ENCODE data around the gene IDI1. TPM values are rescaled to one million over a fixed set of nuclear protein-coding genes. Genes with fewer than 3 reads are reported as not detected.
"Not testable (repeated sequence)": the region's sequence is repeated elsewhere in the genome, so short reads cannot be mapped to it uniquely, and the experiment has no call there.

Gene IDI1
- total RNA-seq, 2 experiments from 2014 or later = 44.6 to 47.1 TPM

- ChIA-PET POLR2A (no interaction called here), CTCF (no interaction called here)
- no peak overlapping the region for H3K4me3 Mint-ChIP-seq
- peaks cover 14% of the 10 kb centered on the region for H3K4me1 Mint-ChIP-seq
- no peaks in the 10 kb centered on the region for H3K9me3 Mint-ChIP-seq
- no peak overlapping the region for H3K27ac Mint-ChIP-seq
- H3K27me3 Mint-ChIP-seq = no peaks in the 10 kb centered on the region
- H3K36me3 Mint-ChIP-seq (ENCODE audit: low read depth) = peaks cover 62% of the 10 kb centered on the region
- no peak for DNase-seq
These were observed 34.7 kb upstream of the IDI1 start for GRCh38 chr10:1083581-1083980.

DNA sequence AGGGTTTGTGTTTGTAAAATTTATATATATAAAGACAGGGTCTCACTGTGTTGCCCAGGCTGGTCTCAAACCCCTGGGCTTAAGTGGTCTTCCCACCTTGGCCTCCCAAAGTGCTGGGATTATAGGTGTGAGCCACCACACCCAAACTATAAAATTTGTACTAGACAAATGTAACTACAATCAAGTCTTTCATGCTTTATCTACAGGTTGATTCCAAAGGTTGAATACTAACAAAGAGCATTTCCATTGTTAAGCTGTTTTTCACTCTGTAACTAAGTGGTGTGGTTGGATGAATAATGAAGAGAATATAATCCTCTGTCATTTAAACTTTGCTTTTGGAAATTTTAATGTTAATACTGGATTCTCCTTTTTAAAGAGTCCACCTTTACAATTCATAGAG lies 29.7 kb upstream of the IDI1 start:
- ChIA-PET POLR2A (interaction anchor here (0.8 kb wide), 1 partner anchor 608 kb away, joined by 4 read pairs; no protein-coding TSS in a partner anchor), CTCF (interaction anchor here (0.6 to 0.7 kb wide), 3 partner anchors 130 to 727 kb away, joined by 3 to 8 read pairs (median 5); no protein-coding TSS in a partner anchor)

GRCh38 chr10:1074748-1075308 lies 25.9 kb upstream of the IDI1 start:
- H3K36me3 Mint-ChIP-seq (ENCODE audit: low read depth) = peaks cover 35% of the 10 kb centered on the region
- H3K4me3 Mint-ChIP-seq = no peak overlapping the region
- CTCF ChIA-PET = interaction anchor here (0.6 to 1.4 kb wide), 3 partner anchors 12 to 45 kb away, joined by 3 to 4 read pairs (median 3); no protein-coding TSS in a partner anchor
- DNase-seq = no peak
- peaks cover 3% of the 10 kb centered on the region for H3K4me1 Mint-ChIP-seq
- no peaks in the 10 kb centered on the region for H3K9me3 Mint-ChIP-seq
- peak overlapping the region; percentile 2 for H3K27ac Mint-ChIP-seq
- no peaks in the 10 kb centered on the region for H3K27me3 Mint-ChIP-seq
- POLR2A ChIA-PET = no interaction called here

More for the DNA sequence above, 29.7 kb upstream of the IDI1 start:
- no peak for DNase-seq
- no peaks in the 10 kb centered on the region for H3K9me3 Mint-ChIP-seq
- peaks cover 46% of the 10 kb centered on the region for H3K36me3 Mint-ChIP-seq (ENCODE audit: low read depth)
- no peak overlapping the region for H3K27ac Mint-ChIP-seq
- H3K27me3 Mint-ChIP-seq = no peaks in the 10 kb centered on the region
- no peak overlapping the region for H3K4me3 Mint-ChIP-seq
- peaks cover 3% of the 10 kb centered on the region for H3K4me1 Mint-ChIP-seq

GRCh38 chr10:1074052-1074747 lies 25.3 kb upstream of the IDI1 start:
- DNase-seq = no peak
- H3K9me3 Mint-ChIP-seq = no peaks in the 10 kb centered on the region
- H3K36me3 Mint-ChIP-seq (ENCODE audit: low read depth) = peaks cover 32% of the 10 kb centered on the region
- peak overlapping the region; percentile 2 for H3K27ac Mint-ChIP-seq
- H3K27me3 Mint-ChIP-seq = no peaks in the 10 kb centered on the region
- H3K4me3 Mint-ChIP-seq = no peak overlapping the region
- ChIA-PET POLR2A (no interaction called here), CTCF (interaction anchor here (0.6 kb wide), 1 partner anchor 11 kb away, joined by 4 read pairs; no protein-coding TSS in a partner anchor)
- peaks cover 8% of the 10 kb centered on the region for H3K4me1 Mint-ChIP-seq

DNA sequence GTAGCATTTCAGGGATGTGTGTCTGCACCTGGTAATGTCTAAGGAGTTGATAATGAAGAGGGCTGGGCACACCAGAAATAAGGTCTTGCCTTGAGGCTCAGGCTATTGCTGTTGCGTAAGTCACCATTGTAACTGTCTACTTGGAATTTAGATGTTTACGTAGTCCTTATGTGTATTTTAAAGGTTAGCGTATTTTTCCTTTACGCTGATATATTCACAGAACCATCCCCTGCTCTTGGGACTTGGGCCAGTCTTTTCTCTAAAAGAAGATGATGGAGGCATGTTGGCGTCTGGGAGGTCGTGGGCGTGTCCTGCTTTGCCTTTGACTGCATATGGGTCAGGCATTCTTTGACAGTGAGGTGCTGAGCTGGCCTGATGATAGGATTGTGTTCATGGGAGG lies 22.0 kb upstream of the IDI1 start:
- CTCF ChIA-PET = no interaction called here
- no peak for DNase-seq
- no peak overlapping the region for H3K27ac Mint-ChIP-seq
- H3K4me3 Mint-ChIP-seq = no peak overlapping the region
- peaks cover 23% of the 10 kb centered on the region for H3K4me1 Mint-ChIP-seq
- no peaks in the 10 kb centered on the region for H3K27me3 Mint-ChIP-seq
- H3K9me3 Mint-ChIP-seq = no peaks in the 10 kb centered on the region
- peaks cover 22% of the 10 kb centered on the region for H3K36me3 Mint-ChIP-seq (ENCODE audit: low read depth)
- POLR2A ChIA-PET = no interaction called here

- no peaks in the 10 kb centered on the region for H3K27me3 Mint-ChIP-seq
- no peak overlapping the region for H3K4me3 Mint-ChIP-seq
- ChIA-PET POLR2A (interaction anchor here (0.5 kb wide), 1 partner anchor 133 kb away, joined by 3 read pairs; no protein-coding TSS in a partner anchor), CTCF (interaction anchor here (0.6 to 1.1 kb wide), 3 partner anchors 20 to 89 kb away, joined by 3 to 4 read pairs (median 3); partner anchors contain the start of gene IDI1)
- peaks cover 33% of the 10 kb centered on the region for H3K4me1 Mint-ChIP-seq
- no peaks in the 10 kb centered on the region for H3K9me3 Mint-ChIP-seq
- no peak overlapping the region for H3K27ac Mint-ChIP-seq
- H3K36me3 Mint-ChIP-seq (ENCODE audit: low read depth) = peaks cover 27% of the 10 kb centered on the region
- no peak for DNase-seq
These were observed 19.8 kb upstream of the IDI1 start for GRCh38 chr10:1068380-1069361.

DNA sequence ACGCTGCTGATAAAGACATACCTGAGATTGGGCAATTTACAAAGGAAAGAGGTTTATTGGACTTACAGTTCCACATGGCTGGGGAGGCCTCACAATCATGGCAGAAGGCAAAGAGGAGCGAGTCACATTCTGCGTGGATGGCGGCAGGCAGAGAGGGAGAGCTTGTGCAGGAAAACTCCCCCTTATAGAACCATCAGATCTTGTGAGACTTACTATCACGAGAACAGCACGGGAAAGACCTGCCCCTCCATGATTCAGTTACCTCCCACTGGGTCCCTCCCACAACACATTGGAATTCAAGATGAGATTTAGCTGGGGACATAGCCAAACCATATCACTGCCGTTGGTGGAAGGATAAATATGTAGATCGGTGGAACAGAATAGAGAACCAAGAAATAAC lies 17.8 kb upstream of the IDI1 start:
- H3K4me3 Mint-ChIP-seq, DNase-seq, H3K27ac Mint-ChIP-seq, POLR2A ChIA-PET, CTCF ChIA-PET, H3K27me3 Mint-ChIP-seq, H3K9me3 Mint-ChIP-seq: not testable (repeated sequence)
- peaks cover 27% of the 10 kb centered on the region for H3K36me3 Mint-ChIP-seq (ENCODE audit: low read depth)
- peaks cover 53% of the 10 kb centered on the region for H3K4me1 Mint-ChIP-seq

- peaks cover 39% of the 10 kb centered on the region for H3K36me3 Mint-ChIP-seq (ENCODE audit: low read depth)
- no peak overlapping the region for H3K27ac Mint-ChIP-seq
- no peak for DNase-seq
- H3K9me3 Mint-ChIP-seq = no peaks in the 10 kb centered on the region
- ChIA-PET CTCF (interaction anchor here (1.9 kb wide), 1 partner anchor 12 kb away, joined by 4 read pairs; no protein-coding TSS in a partner anchor), POLR2A (no interaction called here)
- H3K4me1 Mint-ChIP-seq = peaks cover 70% of the 10 kb centered on the region
- H3K4me3 Mint-ChIP-seq = no peak overlapping the region
- no peaks in the 10 kb centered on the region for H3K27me3 Mint-ChIP-seq
These were observed 16.0 kb upstream of the IDI1 start for GRCh38 chr10:1064964-1065247.

GRCh38 chr10:1063232-1063865 lies 14.4 kb upstream of the IDI1 start:
- Mint-ChIP-seq H3K36me3 (ENCODE audit: low read depth) (peaks cover 47% of the 10 kb centered on the region), H3K4me3 (peak overlapping the region; percentile 43), H3K4me1 (peaks cover 76% of the 10 kb centered on the region)

GRCh38 chr10:1061930-1062774 lies 13.2 kb upstream of the IDI1 start:
- Mint-ChIP-seq H3K4me3 (peak overlapping the region; percentile 43), H3K9me3 (no peaks in the 10 kb centered on the region), H3K27me3 (no peaks in the 10 kb centered on the region), H3K36me3 (ENCODE audit: low read depth) (peaks cover 52% of the 10 kb centered on the region), H3K4me1 (peaks cover 78% of the 10 kb centered on the region), H3K27ac (peak overlapping the region; percentile 92)
- ChIA-PET POLR2A (no interaction called here), CTCF (interaction anchor here (0.8 to 1.0 kb wide), 3 partner anchors 10 to 26 kb away, joined by 3 to 4 read pairs (median 3); no protein-coding TSS in a partner anchor)
- no peak for DNase-seq

More at GRCh38 chr10:1063232-1063865, 14.4 kb upstream of the IDI1 start:
- Mint-ChIP-seq H3K27ac (peak overlapping the region; percentile 92), H3K9me3 (no peaks in the 10 kb centered on the region), H3K27me3 (no peaks in the 10 kb centered on the region)
- DNase-seq = peak; percentile 26
- ChIA-PET CTCF (interaction anchor here (0.6 kb wide), 2 partner anchors 11 to 120 kb away, joined by 4 to 6 read pairs; no protein-coding TSS in a partner anchor), POLR2A (no interaction called here)

GRCh38 chr10:1059902-1060301 lies 11.0 kb upstream of the IDI1 start:
- POLR2A ChIA-PET = no interaction called here
- Mint-ChIP-seq H3K4me1 (peaks cover 80% of the 10 kb centered on the region), H3K9me3 (no peaks in the 10 kb centered on the region), H3K4me3 (no peak overlapping the region), H3K27me3 (no peaks in the 10 kb centered on the region), H3K27ac (peak overlapping the region; percentile 25), H3K36me3 (ENCODE audit: low read depth) (peaks cover 55% of the 10 kb centered on the region)
- CTCF ChIA-PET = interaction anchor here (1.4 kb wide), 1 partner anchor 15 kb away, joined by 3 read pairs; no protein-coding TSS in a partner anchor
- DNase-seq = no peak
